ENCODE measurements around the gene LCN15.

The LCN15 gene

GRCh38 chr9:136740971-136741882 is 23.1 kb downstream of the LCN15 start:
- no peak for DNase-seq (ENCODE audit: low read depth, low spot score)

- no peak for DNase-seq (ENCODE audit: low read depth, low spot score)
These were observed 23.8 kb downstream of the LCN15 start for GRCh38 chr9:136740491-136740890.

- DNase-seq (ENCODE audit: low read depth, low spot score), result no peak
These were observed 24.2 kb downstream of the LCN15 start for GRCh38 chr9:136740069-136740468.

DNA sequence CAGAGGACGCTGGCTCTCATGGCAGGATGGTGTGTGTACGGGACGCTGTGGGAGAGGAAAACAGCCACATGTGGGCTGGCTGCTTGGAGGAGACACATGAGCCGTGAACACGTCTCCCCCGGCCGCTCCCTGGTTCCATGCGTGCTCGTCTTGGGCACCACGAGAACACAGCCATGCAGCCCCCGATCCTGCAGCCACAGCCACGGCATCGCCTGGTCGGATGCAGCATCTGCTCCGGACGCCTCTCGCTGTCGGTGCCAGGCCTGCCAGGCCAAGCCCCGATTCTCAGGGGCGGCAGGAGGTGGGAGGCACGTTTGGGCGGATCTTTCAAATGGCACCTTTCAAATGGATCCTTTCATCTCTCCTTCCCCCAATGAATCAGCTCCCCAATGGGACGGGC is 24.8 kb downstream of the LCN15 start:
- DNase-seq (ENCODE audit: low read depth, low spot score), result no peak

- DNase-seq (ENCODE audit: low read depth, low spot score), result no peak
These were observed 25.4 kb downstream of the LCN15 start for GRCh38 chr9:136738960-136739359.

DNA sequence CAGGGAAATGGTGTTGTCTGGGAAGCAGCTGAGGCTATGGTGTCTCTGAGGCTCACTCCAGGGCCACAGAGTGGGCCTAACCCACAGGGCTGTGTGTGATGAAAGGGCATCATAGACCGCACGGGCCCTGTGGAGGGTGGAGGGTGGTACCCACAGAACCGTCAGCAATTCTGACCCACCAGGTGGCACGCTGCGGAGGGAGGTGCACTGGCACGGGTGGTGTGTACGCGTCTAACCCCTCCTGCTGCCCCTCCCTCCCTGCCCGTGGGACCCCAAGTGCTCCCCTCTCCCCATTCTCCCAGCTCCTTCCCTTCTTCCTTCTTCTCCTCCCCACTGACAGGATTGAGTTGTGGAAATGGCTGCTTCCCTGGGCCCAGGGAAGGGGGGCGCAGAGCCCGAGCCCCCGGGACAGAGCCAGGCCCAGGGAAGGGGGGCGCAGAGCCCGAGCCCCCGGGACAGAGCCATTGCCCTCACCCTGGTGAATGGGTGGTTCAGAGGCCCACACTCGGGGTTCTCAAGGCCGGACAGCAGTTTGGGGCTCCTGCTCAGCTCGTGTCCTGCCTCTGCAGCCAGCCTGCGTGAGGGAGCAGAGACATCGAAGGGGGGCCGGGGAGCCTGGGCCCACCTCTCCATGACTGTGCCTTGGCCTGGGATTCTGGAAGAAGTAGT is 28.4 kb downstream of the LCN15 start:
- DNase-seq (ENCODE audit: low read depth, low spot score), result no peak

DNA sequence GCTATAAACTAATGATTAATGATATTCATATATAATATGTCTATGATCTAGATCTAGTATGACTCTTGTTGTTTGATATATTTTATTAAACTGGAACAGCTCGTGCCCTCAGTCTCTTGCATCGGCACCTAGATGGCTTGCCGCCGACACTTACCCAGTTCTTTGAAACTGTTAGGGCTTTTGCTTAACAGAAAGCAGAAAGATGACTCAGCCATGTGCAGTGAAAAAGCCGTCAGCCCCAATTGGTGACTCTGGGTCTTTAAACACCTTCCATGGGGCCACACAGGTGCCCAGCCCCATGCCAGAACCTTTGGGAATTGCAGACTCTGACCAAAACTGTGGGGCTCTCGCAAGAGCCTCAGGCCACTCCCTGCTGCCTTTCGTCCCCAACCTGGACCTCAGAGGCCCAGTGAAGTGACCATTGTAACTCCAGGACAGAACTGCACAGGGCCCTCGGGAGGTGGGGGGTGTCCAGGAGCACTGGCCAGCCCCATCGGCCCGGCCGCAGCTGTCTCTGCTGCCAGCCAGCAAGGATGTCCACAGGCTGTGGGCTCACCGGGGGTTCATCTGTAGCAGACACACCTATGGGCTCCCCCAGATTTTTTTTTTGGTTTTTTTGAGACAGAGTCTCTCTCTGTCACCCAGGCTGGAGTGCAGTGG is 29.4 kb downstream of the LCN15 start:
- DNase-seq (ENCODE audit: low read depth, low spot score), result no peak

- no peak for DNase-seq (ENCODE audit: low read depth, low spot score)
These were observed 30.7 kb downstream of the LCN15 start for GRCh38 chr9:136733611-136734010.

DNA sequence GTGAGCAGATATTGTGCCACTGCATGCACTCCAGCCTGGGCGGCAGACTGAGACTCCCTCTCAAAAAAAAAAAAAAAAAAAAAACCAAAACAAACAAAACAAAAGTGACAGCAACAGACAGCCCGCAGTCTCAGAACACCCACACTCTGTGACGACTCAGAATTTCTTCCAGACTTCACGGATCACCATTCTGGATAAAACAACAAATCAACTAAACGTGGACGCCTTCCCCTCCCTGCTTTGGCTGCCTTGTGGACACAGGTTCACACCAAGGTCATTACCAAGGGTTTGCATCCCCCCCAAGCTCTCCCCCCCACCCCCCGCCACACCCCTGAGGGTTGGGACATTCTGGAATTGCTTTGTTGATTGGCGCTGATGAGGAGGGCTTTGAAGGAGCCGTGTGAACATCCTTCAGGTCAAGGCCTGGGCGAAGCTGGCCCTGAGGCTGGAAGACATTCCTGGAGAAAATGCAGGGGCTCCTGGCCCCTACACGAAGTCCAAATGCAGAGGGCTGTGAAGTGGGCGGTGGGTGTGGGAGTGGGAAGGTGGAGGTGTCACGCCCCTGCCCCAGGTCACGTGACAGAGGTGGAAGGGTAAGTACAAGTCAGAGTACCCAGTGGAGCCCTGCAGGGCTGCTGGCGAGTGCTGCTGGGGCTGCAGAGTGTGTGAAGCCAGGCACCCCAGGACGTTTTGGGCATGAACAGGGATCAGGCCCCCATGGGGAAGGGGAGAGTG is 31.7 kb downstream of the LCN15 start:
- DNase-seq (ENCODE audit: low read depth, low spot score), result no peak

DNA sequence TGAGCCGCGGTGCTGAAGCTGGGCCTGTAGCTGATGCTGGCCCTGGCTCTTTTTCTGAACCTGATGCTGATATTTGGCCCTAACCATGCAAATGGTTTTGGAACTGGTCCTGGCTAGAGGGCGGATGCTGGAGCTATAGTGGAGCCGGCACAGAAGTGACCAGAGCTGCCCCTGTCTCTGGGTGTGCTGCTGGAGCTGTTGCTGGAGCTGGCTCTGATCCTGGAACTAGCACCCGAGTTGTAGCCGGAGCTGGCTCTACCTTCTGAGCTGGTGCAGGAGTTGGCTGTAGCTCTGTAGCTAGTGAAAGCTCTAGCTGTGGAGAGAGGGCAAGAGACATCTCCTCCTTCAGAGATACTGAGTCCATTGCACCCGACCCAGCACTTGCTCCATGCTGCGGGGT is 34.4 kb downstream of the LCN15 start:
- DNase-seq (ENCODE audit: low read depth, low spot score), result no peak

DNA sequence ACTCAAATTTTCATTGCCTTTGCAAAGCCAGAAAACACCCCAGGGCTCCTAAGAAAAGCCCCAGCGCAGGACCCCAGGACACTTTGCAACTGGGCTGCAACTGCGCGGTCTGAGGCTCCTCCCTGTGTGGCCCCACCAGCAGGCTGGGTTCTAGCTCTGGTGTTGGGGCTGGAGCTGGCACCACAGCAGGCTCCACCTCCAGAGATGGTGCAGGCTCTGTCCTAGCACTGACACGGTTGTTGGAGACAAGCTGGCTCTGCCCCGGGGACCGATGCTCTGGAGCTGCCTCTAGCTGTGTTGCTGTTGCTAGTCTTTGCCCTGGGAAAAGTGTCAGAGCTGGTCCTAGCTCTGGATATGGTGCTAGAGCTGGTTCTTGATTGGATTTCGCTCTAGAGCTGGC is 35.2 kb downstream of the LCN15 start:
- DNase-seq (ENCODE audit: low read depth, low spot score), result no peak

DNA sequence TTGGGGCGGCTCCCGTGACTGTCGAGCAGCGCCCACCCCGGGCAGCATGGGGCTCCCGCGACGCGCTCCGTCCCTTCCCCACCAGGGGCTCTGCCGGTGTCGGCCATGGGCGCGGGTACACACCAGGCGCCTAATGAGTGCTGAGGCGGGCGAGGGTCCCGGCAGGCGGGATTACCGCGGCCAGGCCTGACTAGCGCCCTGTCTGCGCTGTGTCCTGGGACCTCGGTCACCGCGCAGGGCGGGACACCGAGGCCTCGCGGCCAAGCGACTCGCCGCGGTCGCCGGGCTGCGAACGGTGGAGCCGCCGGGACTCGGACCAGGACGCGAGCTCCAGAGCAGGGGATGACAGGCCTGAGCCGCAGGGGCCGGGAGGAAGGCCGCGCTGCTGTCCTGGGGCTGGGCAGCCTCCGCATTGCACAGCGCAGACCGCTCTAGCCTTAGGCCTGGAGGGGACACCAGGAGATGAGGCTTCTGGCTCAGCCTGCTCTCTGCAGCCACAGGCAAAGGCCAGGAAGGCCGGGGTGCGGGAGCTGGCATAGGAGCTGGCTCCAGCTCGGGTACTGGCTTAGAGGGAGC is 35.7 kb downstream of the LCN15 start:
- no peak for DNase-seq (ENCODE audit: low read depth, low spot score)

- no peak for DNase-seq (ENCODE audit: low read depth, low spot score)
These were observed 36.2 kb downstream of the LCN15 start for GRCh38 chr9:136728080-136728547.

DNA sequence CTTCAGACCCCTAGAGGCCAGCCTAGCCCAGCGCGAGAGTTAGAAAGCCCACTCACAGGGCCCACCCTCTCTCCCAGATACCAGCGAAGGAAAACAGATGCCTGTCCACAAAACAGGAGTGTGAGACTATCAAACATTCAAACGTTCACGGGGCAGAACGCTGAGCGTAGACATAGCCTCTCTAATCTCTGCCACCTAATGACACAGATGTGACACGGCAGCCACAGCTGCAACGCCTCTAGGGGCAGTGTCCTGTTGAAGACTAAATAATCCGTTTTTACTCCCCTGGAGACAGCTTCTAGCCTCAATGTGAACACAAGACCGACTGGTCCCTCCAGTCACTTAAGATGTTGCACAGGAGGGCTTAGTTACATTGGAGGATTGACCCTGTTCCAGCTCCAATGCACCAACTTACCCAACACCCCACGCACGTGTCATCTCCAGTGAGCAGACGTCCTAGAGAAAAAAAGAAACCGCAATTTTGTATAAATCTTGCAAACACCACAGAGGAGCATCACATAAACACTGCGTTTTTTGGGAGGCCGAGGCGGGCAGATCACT is 37.6 kb downstream of the LCN15 start:
- no peak for DNase-seq (ENCODE audit: low read depth, low spot score)

DNA sequence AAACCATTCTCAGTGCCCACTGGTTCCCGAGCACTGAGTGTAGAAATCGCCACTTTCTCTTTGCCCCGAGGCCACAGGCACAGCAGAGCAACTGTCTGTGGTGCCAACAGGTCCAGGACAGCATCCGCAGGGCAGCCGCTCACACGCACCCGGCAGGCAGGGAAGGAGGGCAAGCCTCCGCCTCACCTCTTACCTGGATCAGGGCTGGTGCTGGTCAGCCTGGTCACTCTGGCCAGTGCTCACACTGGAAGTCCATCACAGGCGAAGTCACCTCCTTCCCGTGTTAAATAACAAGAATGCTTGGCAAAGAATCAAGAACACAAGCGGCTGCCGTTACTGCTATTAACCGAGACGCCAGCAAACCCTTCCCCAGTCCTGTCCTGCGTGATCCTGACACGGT is 38.2 kb downstream of the LCN15 start:
- DNase-seq (ENCODE audit: low read depth, low spot score), result no peak

DNA sequence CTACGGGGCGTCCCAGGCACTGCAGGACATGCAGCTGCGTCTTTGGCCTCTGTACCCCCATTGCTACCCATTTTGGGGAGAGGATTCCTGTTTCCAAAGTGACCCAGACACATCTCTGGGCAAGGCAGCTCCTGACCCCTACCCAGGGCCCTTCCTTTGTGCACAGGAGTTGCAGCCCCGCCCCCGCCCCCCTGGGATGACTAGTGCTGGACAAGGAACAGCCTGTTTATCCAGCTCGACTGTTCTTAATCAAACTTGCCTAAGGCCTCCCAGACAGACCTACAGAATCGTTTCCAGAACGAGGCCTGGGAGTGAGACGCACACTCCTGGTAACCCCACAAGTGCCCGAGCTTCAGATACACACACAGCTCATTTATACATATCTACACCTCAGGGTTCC is 38.7 kb downstream of the LCN15 start:
- DNase-seq (ENCODE audit: low read depth, low spot score), result no peak

GRCh38 chr9:136724772-136725171 is 39.5 kb downstream of the LCN15 start:
- no peak for DNase-seq (ENCODE audit: low read depth, low spot score)

DNA sequence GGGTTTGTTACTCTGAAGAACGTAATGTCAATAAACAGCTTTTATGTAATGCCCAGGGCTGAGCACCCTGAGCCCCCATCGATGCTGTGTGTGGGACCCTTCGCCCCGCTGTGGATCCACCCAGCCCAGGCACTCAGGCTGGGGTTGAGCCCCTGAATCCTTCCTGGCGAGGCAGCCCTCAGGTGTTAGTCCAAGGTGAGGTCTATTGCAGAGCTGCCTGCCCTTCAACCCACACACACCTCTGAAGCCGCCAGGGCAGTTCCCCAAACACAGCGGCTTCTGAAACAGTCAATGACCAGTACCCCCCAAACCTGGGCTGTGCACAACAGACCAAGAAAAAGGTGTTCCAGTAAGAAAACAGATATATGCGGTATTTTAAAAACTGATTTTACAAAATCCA is 40.3 kb downstream of the LCN15 start:
- no peak for DNase-seq (ENCODE audit: low read depth, low spot score)

- no peak for DNase-seq (ENCODE audit: low read depth, low spot score)
These were observed 40.8 kb downstream of the LCN15 start for GRCh38 chr9:136723362-136723976.

GRCh38 chr9:136722969-136723356 is 41.4 kb downstream of the LCN15 start:
- no peak for DNase-seq (ENCODE audit: low read depth, low spot score)
